Measurements from ENCODE around the gene CSHL1. TPM values are rescaled to one million over a fixed set of nuclear protein-coding genes. Genes with fewer than 3 reads are reported as not detected.
"Not testable (repeated sequence)": the region's sequence is repeated elsewhere in the genome, so short reads cannot be mapped to it uniquely, and the experiment has no call there.

Gene CSHL1
- polyA plus RNA-seq, 3 donors, result not detected

DNA sequence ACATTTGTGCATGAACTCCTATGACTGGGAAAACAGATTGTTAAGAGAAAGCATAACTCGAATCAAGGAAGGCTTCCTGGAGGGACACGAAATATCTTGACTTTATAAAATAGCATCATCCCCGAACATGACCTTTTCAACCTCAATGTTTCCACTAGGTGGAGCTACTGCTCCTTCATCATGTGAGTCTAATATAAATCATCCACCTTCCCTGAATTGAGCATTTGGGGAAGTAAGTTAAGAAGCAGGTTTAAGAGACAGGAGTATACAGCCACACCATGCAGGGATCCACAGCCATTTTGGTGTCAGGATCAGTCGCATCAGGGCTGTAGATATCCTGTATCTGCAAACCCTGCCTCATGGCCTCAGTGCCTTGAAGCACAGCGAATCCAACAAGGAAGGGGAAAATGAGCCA, 7.3 kb downstream of the CSHL1 start:
- not testable (repeated sequence) for H3K36me3 Mint-ChIP-seq; H3K9me3 Mint-ChIP-seq; H4K20me1 ChIP-seq (ENCODE audit: insufficient read depth, low read length); H3K4me3 Mint-ChIP-seq; H3K27me3 ChIP-seq (ENCODE audit: control insufficient read depth in 2 of 2, insufficient read depth in 2 of 2, low read length in 2 of 2); H3K4me3 ChIP-seq (replicated peaks in 1 of 3; ENCODE audit: low read depth in 2 of 3, low read length in 3 of 3); H3K9me3 ChIP-seq (replicated peaks in 1 of 2; ENCODE audit: control insufficient read depth in 1 of 2, insufficient read depth in 1 of 2, low read length in 2 of 2); H3K79me2 ChIP-seq (ENCODE audit: insufficient read depth, low read length); H3K4me1 Mint-ChIP-seq; H3K9ac ChIP-seq (ENCODE audit: insufficient read depth, low read length, poor library complexity, severe bottlenecking); H3K27me3 Mint-ChIP-seq (ENCODE audit: low read depth in 3 of 3); H3K27ac ChIP-seq (ENCODE audit: low read depth in 1 of 2, low read length in 2 of 2); H3K4me2 ChIP-seq (replicated peaks; ENCODE audit: extremely low read depth, low read length, poor library complexity, severe bottlenecking); H2AFZ ChIP-seq (ENCODE audit: insufficient read depth, low read depth, low read length, poor library complexity, severe bottlenecking); H3K36me3 ChIP-seq (replicated peaks in 1 of 2; ENCODE audit: control insufficient read depth in 1 of 2, insufficient read depth in 2 of 2, low read length in 2 of 2); H3K4me1 ChIP-seq (ENCODE audit: control insufficient read depth in 1 of 2, insufficient read depth in 2 of 2, low read length in 2 of 2)
- H3K27ac Mint-ChIP-seq, result peak overlapping the region in 1 of 7 donors; percentile 35
- intact Hi-C loops (cut with micrococcal nuclease), result loop anchor here in 1 of 2 donors (5.0 kb wide), 1 partner anchor 44 kb away; no protein-coding TSS in a partner anchor
- WGBS (ENCODE audit: insufficient coverage), result 50% methylated on average over 2 of the region's 5 CpGs
- TF ChIP-seq, protein P1, sequence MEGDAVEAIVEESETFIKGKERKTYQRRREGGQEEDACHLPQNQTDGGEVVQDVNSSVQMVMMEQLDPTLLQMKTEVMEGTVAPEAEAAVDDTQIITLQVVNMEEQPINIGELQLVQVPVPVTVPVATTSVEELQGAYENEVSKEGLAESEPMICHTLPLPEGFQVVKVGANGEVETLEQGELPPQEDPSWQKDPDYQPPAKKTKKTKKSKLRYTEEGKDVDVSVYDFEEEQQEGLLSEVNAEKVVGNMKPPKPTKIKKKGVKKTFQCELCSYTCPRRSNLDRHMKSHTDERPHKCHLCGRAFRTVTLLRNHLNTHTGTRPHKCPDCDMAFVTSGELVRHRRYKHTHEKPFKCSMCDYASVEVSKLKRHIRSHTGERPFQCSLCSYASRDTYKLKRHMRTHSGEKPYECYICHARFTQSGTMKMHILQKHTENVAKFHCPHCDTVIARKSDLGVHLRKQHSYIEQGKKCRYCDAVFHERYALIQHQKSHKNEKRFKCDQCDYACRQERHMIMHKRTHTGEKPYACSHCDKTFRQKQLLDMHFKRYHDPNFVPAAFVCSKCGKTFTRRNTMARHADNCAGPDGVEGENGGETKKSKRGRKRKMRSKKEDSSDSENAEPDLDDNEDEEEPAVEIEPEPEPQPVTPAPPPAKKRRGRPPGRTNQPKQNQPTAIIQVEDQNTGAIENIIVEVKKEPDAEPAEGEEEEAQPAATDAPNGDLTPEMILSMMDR (IDR thresholded peaks at IDR 0.05), result peak; percentile 61
- peak; percentile 6 to 31 (median 13) for DNase-seq

DNA sequence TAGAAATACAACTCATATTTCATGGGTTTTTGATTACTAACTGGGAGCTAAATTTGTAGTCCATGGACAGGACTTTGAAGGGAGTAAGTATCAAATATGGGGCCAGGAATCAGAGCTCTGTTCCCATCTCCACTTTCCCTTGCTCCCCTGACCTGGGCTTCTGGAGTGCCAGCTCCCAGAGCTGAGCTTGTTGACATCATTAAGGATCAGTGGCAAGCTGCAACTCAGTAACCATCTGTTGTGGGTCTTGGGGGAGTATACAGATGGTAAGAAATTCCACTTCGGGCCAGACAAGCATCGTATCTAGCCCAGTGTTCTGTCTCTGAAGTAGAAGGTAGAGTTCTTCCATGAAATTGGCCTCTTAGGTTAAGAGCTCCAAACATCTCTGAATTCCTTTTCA, 9.1 kb downstream of the CSHL1 start:
- intact Hi-C loops (cut with micrococcal nuclease), result loop anchor here in 1 of 2 donors (5.0 kb wide), 1 partner anchor 45 kb away; no protein-coding TSS in a partner anchor
- not testable (repeated sequence) for H3K27ac Mint-ChIP-seq; H4K20me1 ChIP-seq (ENCODE audit: insufficient read depth, low read length)

DNA sequence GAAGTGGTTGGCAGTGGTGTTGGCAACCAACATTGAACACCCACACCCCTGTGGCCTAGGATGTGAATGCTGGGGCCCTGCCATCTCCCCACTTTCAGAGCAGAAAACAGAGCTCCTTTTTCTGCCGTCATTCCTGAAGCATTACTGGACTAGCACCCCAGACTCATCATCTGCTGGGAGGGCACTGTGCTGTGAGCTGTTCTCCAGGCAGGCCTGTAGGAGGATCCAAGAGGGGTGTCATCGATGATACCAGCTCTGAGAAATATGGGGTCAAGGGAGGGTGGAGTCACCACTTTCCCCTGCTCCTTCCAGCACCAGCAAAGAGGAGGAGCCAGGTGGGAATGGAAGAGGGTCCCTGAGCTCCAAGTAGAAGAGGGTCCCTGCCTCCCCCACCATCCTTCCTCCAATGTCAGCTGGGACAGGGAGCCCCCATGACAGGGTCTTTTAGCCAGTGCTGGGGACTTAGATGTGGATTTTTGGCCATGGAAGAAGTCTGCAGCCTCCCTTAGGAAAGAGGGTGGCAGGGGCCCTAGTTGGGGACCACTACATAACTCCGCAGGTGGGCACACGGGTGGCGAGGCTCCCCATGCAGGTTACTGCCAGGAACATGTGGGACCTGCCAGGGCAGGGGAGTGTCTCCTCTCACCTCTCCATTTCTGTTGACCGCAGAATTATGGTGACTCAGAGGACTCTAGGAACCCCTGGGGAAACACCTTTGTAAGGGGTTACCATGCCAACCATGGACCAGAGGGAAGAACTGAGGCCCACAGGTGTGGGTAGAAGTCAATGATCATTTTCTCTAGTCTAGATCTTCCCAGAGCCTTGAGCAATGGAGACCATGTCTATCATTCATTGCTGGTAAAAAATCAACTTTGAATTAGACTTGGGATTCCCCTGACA, 11.9 kb downstream of the CSHL1 start:
- H3K36me3 ChIP-seq (replicated peaks in 1 of 2; ENCODE audit: control insufficient read depth in 1 of 2, insufficient read depth in 2 of 2, low read length in 2 of 2); DNase-seq; H4K20me1 ChIP-seq (ENCODE audit: insufficient read depth, low read length); H3K27ac Mint-ChIP-seq; H3K27me3 Mint-ChIP-seq (ENCODE audit: low read depth in 3 of 3); H3K4me2 ChIP-seq (replicated peaks; ENCODE audit: extremely low read depth, low read length, poor library complexity, severe bottlenecking); H3K4me3 ChIP-seq (replicated peaks in 1 of 3; ENCODE audit: low read depth in 2 of 3, low read length in 3 of 3); H2AFZ ChIP-seq (ENCODE audit: insufficient read depth, low read depth, low read length, poor library complexity, severe bottlenecking); H3K9me3 ChIP-seq (replicated peaks in 1 of 2; ENCODE audit: control insufficient read depth in 1 of 2, insufficient read depth in 1 of 2, low read length in 2 of 2); H3K4me3 Mint-ChIP-seq; H3K9ac ChIP-seq (ENCODE audit: insufficient read depth, low read length, poor library complexity, severe bottlenecking); intact Hi-C loops (cut with micrococcal nuclease); H3K4me1 Mint-ChIP-seq; H3K27me3 ChIP-seq (ENCODE audit: control insufficient read depth in 2 of 2, insufficient read depth in 2 of 2, low read length in 2 of 2); H3K36me3 Mint-ChIP-seq; H3K9me3 Mint-ChIP-seq; H3K27ac ChIP-seq (ENCODE audit: low read depth in 1 of 2, low read length in 2 of 2); H3K79me2 ChIP-seq (ENCODE audit: insufficient read depth, low read length); H3K4me1 ChIP-seq (ENCODE audit: control insufficient read depth in 1 of 2, insufficient read depth in 2 of 2, low read length in 2 of 2): not testable (repeated sequence)
- WGBS (ENCODE audit: insufficient coverage), result 100% methylated on average over 1 of the region's 6 CpGs

More for the DNA sequence above, 9.1 kb downstream of the CSHL1 start:
- H3K27ac ChIP-seq (ENCODE audit: low read depth in 1 of 2, low read length in 2 of 2); DNase-seq; H3K27me3 Mint-ChIP-seq (ENCODE audit: low read depth in 3 of 3); H3K36me3 ChIP-seq (replicated peaks in 1 of 2; ENCODE audit: control insufficient read depth in 1 of 2, insufficient read depth in 2 of 2, low read length in 2 of 2); H3K79me2 ChIP-seq (ENCODE audit: insufficient read depth, low read length); H3K27me3 ChIP-seq (ENCODE audit: control insufficient read depth in 2 of 2, insufficient read depth in 2 of 2, low read length in 2 of 2); H3K9me3 Mint-ChIP-seq; H3K4me3 ChIP-seq (replicated peaks in 1 of 3; ENCODE audit: low read depth in 2 of 3, low read length in 3 of 3); H2AFZ ChIP-seq (ENCODE audit: insufficient read depth, low read depth, low read length, poor library complexity, severe bottlenecking); H3K4me3 Mint-ChIP-seq; H3K9ac ChIP-seq (ENCODE audit: insufficient read depth, low read length, poor library complexity, severe bottlenecking); H3K4me2 ChIP-seq (replicated peaks; ENCODE audit: extremely low read depth, low read length, poor library complexity, severe bottlenecking); H3K9me3 ChIP-seq (replicated peaks in 1 of 2; ENCODE audit: control insufficient read depth in 1 of 2, insufficient read depth in 1 of 2, low read length in 2 of 2); H3K4me1 Mint-ChIP-seq; H3K36me3 Mint-ChIP-seq; H3K4me1 ChIP-seq (ENCODE audit: control insufficient read depth in 1 of 2, insufficient read depth in 2 of 2, low read length in 2 of 2): not testable (repeated sequence)
- 90% methylated on average over 2 of the region's 2 CpGs for WGBS (ENCODE audit: insufficient coverage)

Measured in CD14-positive monocyte (primary cell).